ENCODE measurements around the gene ADAMTS17.
"Not testable (repeated sequence)": the region's sequence is repeated elsewhere in the genome, so short reads cannot be mapped to it uniquely, and the experiment has no call there.

Gene ADAMTS17

GRCh38 chr15:99931703-99932603 lies 409.8 kb downstream of the ADAMTS17 start:
- no peak for DNase-seq (ENCODE audit: insufficient read length)
- TF ChIP-seq POLR2AphosphoS5 (IDR thresholded peaks at IDR 0.05; ENCODE audit: low read depth, low read length) (no peak), POLR2A (IDR thresholded peaks at IDR 0.05; ENCODE audit: low read depth, low read length) (no peak), TAF1 (IDR thresholded peaks at IDR 0.05; ENCODE audit: borderline replicate concordance, low read depth, low read length) (no peak)
- FAIRE-seq: no peak

GRCh38 chr15:99930696-99931095 lies 411.1 kb downstream of the ADAMTS17 start:
- FAIRE-seq: no peak
- TF ChIP-seq TAF1 (IDR thresholded peaks at IDR 0.05; ENCODE audit: borderline replicate concordance, low read depth, low read length): no peak
- TF ChIP-seq POLR2A (IDR thresholded peaks at IDR 0.05; ENCODE audit: low read depth, low read length): no peak
- TF ChIP-seq POLR2AphosphoS5 (IDR thresholded peaks at IDR 0.05; ENCODE audit: low read depth, low read length): no peak

GRCh38 chr15:99929266-99929665 lies 412.5 kb downstream of the ADAMTS17 start:
- FAIRE-seq (no peak), DNase-seq (ENCODE audit: insufficient read length) (no peak)
- TF ChIP-seq TAF1 (IDR thresholded peaks at IDR 0.05; ENCODE audit: borderline replicate concordance, low read depth, low read length): no peak
- TF ChIP-seq POLR2AphosphoS5 (IDR thresholded peaks at IDR 0.05; ENCODE audit: low read depth, low read length): no peak
- TF ChIP-seq POLR2A (IDR thresholded peaks at IDR 0.05; ENCODE audit: low read depth, low read length): no peak

More at GRCh38 chr15:99930696-99931095, 411.1 kb downstream of the ADAMTS17 start:
- DNase-seq (ENCODE audit: insufficient read length): no peak

GRCh38 chr15:99928429-99928981 lies 413.3 kb downstream of the ADAMTS17 start:
- FAIRE-seq: peak; percentile 42
- DNase-seq (ENCODE audit: insufficient read length): peak; percentile 67
- TF ChIP-seq POLR2A (IDR thresholded peaks at IDR 0.05; ENCODE audit: low read depth, low read length) (no peak), TAF1 (IDR thresholded peaks at IDR 0.05; ENCODE audit: borderline replicate concordance, low read depth, low read length) (no peak), POLR2AphosphoS5 (IDR thresholded peaks at IDR 0.05; ENCODE audit: low read depth, low read length) (no peak)

- FAIRE-seq; DNase-seq (ENCODE audit: insufficient read length): not testable (repeated sequence)
Observed at GRCh38 chr15:99926532-99926931, 415.2 kb downstream of the ADAMTS17 start.

GRCh38 chr15:99925661-99926461 lies 415.9 kb downstream of the ADAMTS17 start:
- FAIRE-seq (no peak), DNase-seq (ENCODE audit: insufficient read length) (no peak)
- TF ChIP-seq TAF1 (IDR thresholded peaks at IDR 0.05; ENCODE audit: borderline replicate concordance, low read depth, low read length) (no peak), POLR2A (IDR thresholded peaks at IDR 0.05; ENCODE audit: low read depth, low read length) (no peak), POLR2AphosphoS5 (IDR thresholded peaks at IDR 0.05; ENCODE audit: low read depth, low read length) (no peak)

GRCh38 chr15:99923711-99924110 lies 418.1 kb downstream of the ADAMTS17 start:
- DNase-seq (ENCODE audit: insufficient read length) (no peak), FAIRE-seq (no peak)
- no peak for TF ChIP-seq POLR2A (IDR thresholded peaks at IDR 0.05; ENCODE audit: low read depth, low read length)
- TF ChIP-seq POLR2AphosphoS5 (IDR thresholded peaks at IDR 0.05; ENCODE audit: low read depth, low read length): no peak
- TF ChIP-seq TAF1 (IDR thresholded peaks at IDR 0.05; ENCODE audit: borderline replicate concordance, low read depth, low read length): no peak
